ENCODE data around the gene GRM4.

The GRM4 gene

GRCh38 chr6:34063651-34064050 is 82.2 kb downstream of the GRM4 start:
- H3K4me3 ChIP-seq (ENCODE audit: control insufficient read depth, low read depth, low read length) = no peak overlapping the region
- DNase-seq (ENCODE audit: low read depth) = no peak
- TF ChIP-seq CTCF (IDR thresholded peaks at IDR 0.05; ENCODE audit: control insufficient read depth, insufficient read depth, low read depth, low read length, missing control alignments) = no peak

- no peak for TF ChIP-seq CTCF (IDR thresholded peaks at IDR 0.05; ENCODE audit: control insufficient read depth, insufficient read depth, low read depth, low read length, missing control alignments)
- DNase-seq (ENCODE audit: low read depth) = no peak
- no peak overlapping the region for H3K4me3 ChIP-seq (ENCODE audit: control insufficient read depth, low read depth, low read length)
These were observed 83.1 kb downstream of the GRM4 start for GRCh38 chr6:34062815-34063214.

- no peak for DNase-seq (ENCODE audit: low read depth)
- TF ChIP-seq CTCF (IDR thresholded peaks at IDR 0.05; ENCODE audit: control insufficient read depth, insufficient read depth, low read depth, low read length, missing control alignments) = no peak
- no peak overlapping the region for H3K4me3 ChIP-seq (ENCODE audit: control insufficient read depth, low read depth, low read length)
These were observed 83.7 kb downstream of the GRM4 start for GRCh38 chr6:34062156-34062555.

DNA sequence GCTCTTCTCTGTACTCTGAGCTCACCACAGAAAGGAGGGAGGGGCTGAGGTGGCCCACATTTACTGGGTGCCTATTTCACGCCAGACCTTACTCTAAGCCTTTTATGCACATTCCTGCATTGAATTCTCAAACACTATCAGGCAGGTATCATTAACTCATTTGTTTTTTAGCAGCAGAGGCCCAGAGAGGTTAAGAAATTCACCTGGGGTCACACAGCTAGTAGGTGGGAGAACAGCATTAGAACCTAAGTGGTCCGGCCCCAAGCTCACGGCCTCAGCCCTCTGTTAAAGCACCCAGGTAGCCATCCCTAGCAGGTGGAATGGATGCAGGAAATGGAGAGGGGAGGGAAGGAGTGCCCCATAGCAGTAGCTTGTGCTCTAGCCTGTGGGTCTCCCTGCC is 84.5 kb downstream of the GRM4 start:
- no peak for DNase-seq (ENCODE audit: low read depth)
- no peak for TF ChIP-seq CTCF (IDR thresholded peaks at IDR 0.05; ENCODE audit: control insufficient read depth, insufficient read depth, low read depth, low read length, missing control alignments)
- no peak overlapping the region for H3K4me3 ChIP-seq (ENCODE audit: control insufficient read depth, low read depth, low read length)

DNA sequence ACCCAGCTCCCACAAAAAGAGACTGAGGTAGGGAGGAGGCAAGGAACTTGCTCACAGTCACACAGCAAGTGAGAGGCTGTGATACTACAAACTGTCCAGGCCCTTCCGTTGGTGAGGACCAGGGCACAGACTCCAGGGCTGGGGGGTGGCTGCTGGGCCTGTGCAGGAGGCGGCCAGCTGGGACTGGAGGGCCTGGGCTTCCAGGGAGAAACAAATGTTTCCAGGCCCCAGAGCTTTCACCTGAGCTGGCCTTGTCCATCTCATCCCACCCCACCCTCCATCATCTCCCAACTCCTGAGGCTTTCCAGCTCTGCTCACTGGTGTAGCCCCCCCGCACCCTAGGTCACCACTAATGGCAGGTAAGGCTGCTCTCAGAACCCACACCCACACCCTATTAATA is 86.0 kb downstream of the GRM4 start:
- H3K4me3 ChIP-seq (ENCODE audit: control insufficient read depth, low read depth, low read length) = no peak overlapping the region
- no peak for DNase-seq (ENCODE audit: low read depth)
- no peak for TF ChIP-seq CTCF (IDR thresholded peaks at IDR 0.05; ENCODE audit: control insufficient read depth, insufficient read depth, low read depth, low read length, missing control alignments)

DNA sequence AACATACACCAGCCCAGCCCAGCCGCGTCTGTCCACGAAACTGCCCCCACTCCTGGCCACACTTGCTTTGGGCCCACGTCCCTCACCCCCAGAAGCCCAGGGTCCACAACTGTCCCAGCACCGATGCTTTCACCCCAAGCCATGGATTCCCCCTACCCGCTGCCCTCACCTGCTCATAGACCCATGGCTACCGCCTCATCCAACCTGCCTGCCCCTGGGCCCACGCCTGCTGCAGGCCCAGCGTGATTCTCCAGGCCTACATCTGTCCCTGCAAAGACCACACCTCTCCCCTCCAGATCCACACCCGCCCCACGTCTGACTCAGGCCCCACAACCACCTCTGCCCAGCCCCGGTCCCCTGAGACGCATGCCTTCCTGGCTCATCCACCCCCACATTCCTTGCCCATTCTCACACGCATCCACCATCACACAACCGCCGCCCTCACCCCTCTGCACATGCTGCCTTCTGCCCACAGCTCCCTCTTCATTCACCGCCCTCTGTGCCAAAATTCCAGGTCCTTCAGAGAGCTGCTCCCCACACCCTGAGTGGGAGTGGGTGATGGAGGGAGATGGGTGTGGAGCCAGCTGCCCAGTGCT is 86.7 kb downstream of the GRM4 start:
- no peak overlapping the region for H3K4me3 ChIP-seq (ENCODE audit: control insufficient read depth, low read depth, low read length)
- TF ChIP-seq CTCF (IDR thresholded peaks at IDR 0.05; ENCODE audit: control insufficient read depth, insufficient read depth, low read depth, low read length, missing control alignments) = no peak
- DNase-seq (ENCODE audit: low read depth) = no peak

GRCh38 chr6:34057790-34058189 is 88.1 kb downstream of the GRM4 start:
- no peak for TF ChIP-seq CTCF (IDR thresholded peaks at IDR 0.05; ENCODE audit: control insufficient read depth, insufficient read depth, low read depth, low read length, missing control alignments)
- no peak overlapping the region for H3K4me3 ChIP-seq (ENCODE audit: control insufficient read depth, low read depth, low read length)
- no peak for DNase-seq (ENCODE audit: low read depth)
